BE2C (cell line): Measurements from ENCODE around the gene GIT2.

Experiments used
- DNase-seq: peaks from one replicate; pipeline ENCODE4 v3.0.0-alpha.2; 2020
- H3K27me3 ChIP-seq: fragments of 250-450 bp; sonication (Bioruptor Pico); 2 replicates; pipeline ENCODE4 v1.5.1; 2020; ENCODE audit warnings: mild to moderate bottlenecking
- H3K36me3 ChIP-seq: fragments of 250-450 bp; sonication (Bioruptor Pico); 2 replicates; pipeline ENCODE4 v1.5.1; 2020; ENCODE audit warnings: mild to moderate bottlenecking
- H3K4me1 ChIP-seq: fragments of 250-450 bp; sonication (Bioruptor Pico); 2 replicates; pipeline ENCODE4 v1.5.1; 2020
- H3K4me3 ChIP-seq: 2 replicates; pipeline ENCODE4 v1.5.1; 2011; ENCODE audit warnings: low read depth, low read length
- H3K9me3 ChIP-seq: fragments of 250-450 bp; sonication (Bioruptor Pico); 2 replicates; pipeline ENCODE4 v1.5.1; 2020
- CTCF ChIP-seq: IDR thresholded peaks from 2 replicates; pipeline ENCODE4 v1.5.1; 2012; ENCODE audit warnings: mild to moderate bottlenecking, low read depth, low read length

Gene GIT2

GRCh38 chr12:109940339-109940923 is 55.7 kb downstream of the GIT2 start:
- H3K36me3 ChIP-seq, result peaks cover 10% of the 10 kb centered on the region
- no peak overlapping the region for H3K4me3 ChIP-seq
- no peak for DNase-seq
- no peaks in the 10 kb centered on the region for H3K27me3 ChIP-seq
- TF ChIP-seq CTCF, result no peak
- H3K4me1 ChIP-seq, result no peaks in the 10 kb centered on the region
- no peaks in the 10 kb centered on the region for H3K9me3 ChIP-seq

GRCh38 chr12:109939504-109939903 is 56.7 kb downstream of the GIT2 start:
- TF ChIP-seq CTCF, result no peak
- H3K36me3 ChIP-seq, result peaks cover 10% of the 10 kb centered on the region
- no peak for DNase-seq

GRCh38 chr12:109938947-109939346 is 57.2 kb downstream of the GIT2 start:
- Histone ChIP-seq H3K4me3 (no peak overlapping the region), H3K36me3 (peaks cover 10% of the 10 kb centered on the region), H3K27me3 (no peaks in the 10 kb centered on the region), H3K9me3 (no peaks in the 10 kb centered on the region), H3K4me1 (no peaks in the 10 kb centered on the region)
- DNase-seq, result no peak
- no peak for TF ChIP-seq CTCF

More at GRCh38 chr12:109939504-109939903, 56.7 kb downstream of the GIT2 start:
- Histone ChIP-seq H3K27me3 (no peaks in the 10 kb centered on the region), H3K9me3 (no peaks in the 10 kb centered on the region), H3K4me1 (no peaks in the 10 kb centered on the region), H3K4me3 (no peak overlapping the region)

- no peaks in the 10 kb centered on the region for H3K27me3 ChIP-seq
- H3K4me1 ChIP-seq, result no peaks in the 10 kb centered on the region
- DNase-seq, result no peak
- no peak overlapping the region for H3K4me3 ChIP-seq
- H3K9me3 ChIP-seq, result no peaks in the 10 kb centered on the region
- TF ChIP-seq CTCF, result no peak
- H3K36me3 ChIP-seq, result peaks cover 17% of the 10 kb centered on the region
Measured at GRCh38 chr12:109937371-109937770, 58.8 kb downstream of the GIT2 start.

- H3K4me1 ChIP-seq, result no peaks in the 10 kb centered on the region
- H3K36me3 ChIP-seq, result peaks cover 29% of the 10 kb centered on the region
- H3K9me3 ChIP-seq, result no peaks in the 10 kb centered on the region
- H3K27me3 ChIP-seq, result no peaks in the 10 kb centered on the region
- no peak for DNase-seq
- H3K4me3 ChIP-seq, result no peak overlapping the region
- peak; percentile 42; the same call in 1 of the 2 replicates for TF ChIP-seq CTCF
Measured at GRCh38 chr12:109934026-109934425, 62.1 kb downstream of the GIT2 start.

- no peaks in the 10 kb centered on the region for H3K9me3 ChIP-seq
- DNase-seq, result no peak
- H3K27me3 ChIP-seq, result no peaks in the 10 kb centered on the region
- no peak for TF ChIP-seq CTCF
- no peak overlapping the region for H3K4me3 ChIP-seq
- no peaks in the 10 kb centered on the region for H3K4me1 ChIP-seq
- H3K36me3 ChIP-seq, result peaks cover 28% of the 10 kb centered on the region
Measured at GRCh38 chr12:109932878-109933503, 63.2 kb downstream of the GIT2 start.
